Erythroblast (primary cell): ENCODE data around the gene TAS2R42.

Experiments
- GATA1 ChIP-seq: IDR thresholded peaks from 2 replicates; pipeline ENCODE4 v1.6.1; 2011; ENCODE audit warnings: low read depth, mild to moderate bottlenecking, control low read depth, low read length, moderate library complexity
- POLR2A ChIP-seq: IDR thresholded peaks from 2 replicates; pipeline ENCODE4 v1.6.1; 2011; ENCODE audit warnings: mild to moderate bottlenecking, low read length

DNA sequence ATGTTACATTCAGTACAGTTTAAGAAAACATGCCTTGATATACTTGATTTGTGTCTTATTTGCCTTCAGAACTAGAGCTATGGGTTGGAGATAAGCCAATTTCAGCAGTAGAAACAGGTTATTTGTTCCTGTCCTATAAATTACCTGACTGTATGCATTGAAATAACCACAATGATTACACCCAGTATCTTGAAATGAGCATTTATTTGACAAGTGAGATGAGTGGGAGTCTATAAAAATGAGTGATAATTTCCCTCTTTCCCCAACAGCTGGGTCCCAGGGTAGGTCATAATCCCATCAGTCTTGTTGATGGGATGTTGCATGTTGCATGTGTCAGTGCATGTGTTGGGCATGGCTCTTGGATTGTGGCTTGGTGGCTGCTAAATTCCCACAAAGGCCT, 3.7 kb downstream of the TAS2R42 start:
- TF ChIP-seq POLR2A = no peak
- TF ChIP-seq GATA1 = no peak
